HEK293 (cell line): ENCODE results near the gene TXLNA.
"Not testable (repeated sequence)": the region's sequence is repeated elsewhere in the genome, so short reads cannot be mapped to it uniquely, and the experiment has no call there.

Experiments
- CTCF ChIA-PET: fragments of 350-600 bp; formaldehyde crosslinking; extraction: SDS; loops from one replicate; lab custom pipeline; 2021; ENCODE audit warnings: antibody characterized with exemption; lab: Yijun Ruan, JAX
- POLR2A ChIA-PET: fragments of 300-600 bp; formaldehyde crosslinking; extraction: SDS; loops from one replicate; lab custom pipeline; 2020; ENCODE audit warnings: antibody characterized with exemption, inconsistent platforms; lab: Yijun Ruan, JAX
- H3K27ac ChIP-seq: fragments of 200-500 bp; sonication (Bioruptor generic); 2 replicates; pipeline ENCODE4 v1.5.1; 2014; ENCODE audit warnings: low read depth, low read length, control low read depth, inconsistent platforms; ENCODE audit errors: extremely low read depth
- H3K36me3 ChIP-seq, 2 experiments: fragments of 200-500 bp in 1 of 2; sonication (Bioruptor generic) in 1 of 2; 1 replicate in 1 of 2; 2 replicates in 1 of 2; pipeline ENCODE4 v1.5.1; 2014 to 2017; ENCODE audit warnings: inconsistent platforms in 2 of 2, low read length in 2 of 2; ENCODE audit not compliant: control insufficient read depth in 2 of 2, insufficient read depth in 1 of 2
- H3K4me1 ChIP-seq: fragments of 200-500 bp; sonication (Bioruptor generic); 2 replicates; pipeline ENCODE4 v1.5.1; 2014; ENCODE audit warnings: mild to moderate bottlenecking, low read length, inconsistent platforms; ENCODE audit not compliant: control insufficient read depth, insufficient read depth
- H3K4me3 ChIP-seq: 2 replicates; pipeline ENCODE4 v1.5.1; 2011; ENCODE audit warnings: low read depth, mild to moderate bottlenecking, control low read depth, low read length, moderate library complexity
- H3K9me3 ChIP-seq: fragments of 200-500 bp; sonication (Bioruptor generic); 2 replicates; pipeline ENCODE4 v1.5.1; 2014; ENCODE audit warnings: low read depth, low read length, inconsistent platforms; ENCODE audit not compliant: control insufficient read depth, insufficient read depth
- OVOL3 ChIP-seq: fragments of 450-650 bp; formaldehyde crosslinking; IDR thresholded peaks from 2 replicates; pipeline ENCODE4 v1.5.1; 2016; ENCODE audit warnings: missing biosample characterization, missing genetic modification characterization
- PRDM10 ChIP-seq: fragments of 450-650 bp; formaldehyde crosslinking; IDR thresholded peaks from 2 replicates; pipeline ENCODE4 v1.5.1; 2016; ENCODE audit warnings: missing biosample characterization, missing genetic modification characterization
- PRDM6 ChIP-seq: fragments of 450-650 bp; formaldehyde crosslinking; IDR thresholded peaks from 2 replicates; pipeline ENCODE4 v1.5.1; 2017; ENCODE audit warnings: missing biosample characterization, missing genetic modification characterization
- YY2 ChIP-seq: fragments of 450-650 bp; formaldehyde crosslinking; IDR thresholded peaks from 2 replicates; pipeline ENCODE4 v1.5.1; 2016; ENCODE audit warnings: missing biosample characterization, missing genetic modification characterization
- ZFP41 ChIP-seq: fragments of 450-650 bp; formaldehyde crosslinking; IDR thresholded peaks from 2 replicates; pipeline ENCODE4 v1.5.1; 2016; ENCODE audit warnings: missing biosample characterization, missing genetic modification characterization, borderline replicate concordance
- ZNF555 ChIP-seq: fragments of 450-650 bp; formaldehyde crosslinking; conservative IDR thresholded peaks from 2 replicates; pipeline ENCODE4 v1.5.1; 2017; ENCODE audit warnings: missing biosample characterization, mild to moderate bottlenecking, missing genetic modification characterization, inconsistent platforms
- ZNF610 ChIP-seq: fragments of 450-650 bp; formaldehyde crosslinking; IDR thresholded peaks from 2 replicates; pipeline ENCODE4 v1.5.1; 2016; ENCODE audit warnings: missing biosample characterization, missing genetic modification characterization, borderline replicate concordance
- ZNF785 ChIP-seq: fragments of 450-650 bp; formaldehyde crosslinking; IDR thresholded peaks from 2 replicates; pipeline ENCODE4 v1.5.1; 2016; ENCODE audit warnings: missing biosample characterization, missing genetic modification characterization

TXLNA gene

GRCh38 chr1:32159189-32159588 is 20.3 kb upstream of the TXLNA start:
- Histone ChIP-seq H3K4me1 (no peaks in the 10 kb centered on the region), H3K9me3 (no peaks in the 10 kb centered on the region), H3K4me3 (no peak overlapping the region), H3K36me3 (peaks cover 59 to 95% of the 10 kb centered on the region in 2 experiments), H3K27ac (no peak overlapping the region)
- ChIA-PET CTCF (no interaction called here), POLR2A (interaction anchor here (1.3 kb wide), 1 partner anchor 51 kb away, joined by 3 read pairs; the partner anchor contains the start of gene KPNA6)
- TF ChIP-seq ZNF555 (tag by site-specific recombination) (no peak), YY2 (tag by site-specific recombination) (no peak), OVOL3 (tag by site-specific recombination) (no peak)

GRCh38 chr1:32163405-32163804 is 16.1 kb upstream of the TXLNA start:
- Histone ChIP-seq H3K36me3 (peaks cover 53 to 91% of the 10 kb centered on the region in 2 experiments), H3K4me1 (no peaks in the 10 kb centered on the region), H3K27ac (no peak overlapping the region), H3K4me3 (no peak overlapping the region), H3K9me3 (no peaks in the 10 kb centered on the region)
- CTCF ChIA-PET = no interaction called here
- POLR2A ChIA-PET = no interaction called here
- TF ChIP-seq PRDM6 (no peak), ZNF785 (no peak), ZFP41 (tag by site-specific recombination) (no peak)
- TF ChIP-seq, all 188 proteins: peak for 0

GRCh38 chr1:32165633-32166032 is 13.8 kb upstream of the TXLNA start:
- CTCF ChIA-PET = interaction anchor here (0.7 kb wide), 1 partner anchor 149 kb away, joined by 3 read pairs; no protein-coding TSS in a partner anchor
- POLR2A ChIA-PET, H3K9me3 ChIP-seq, H3K4me1 ChIP-seq, H3K27ac ChIP-seq, H3K4me3 ChIP-seq: not testable (repeated sequence)
- H3K36me3 ChIP-seq = peaks cover 46 to 87% of the 10 kb centered on the region in 2 experiments

GRCh38 chr1:32170991-32171390 is 8.5 kb upstream of the TXLNA start:
- TF ChIP-seq ZNF610 (tag by site-specific recombination) (no peak), PRDM10 (tag by site-specific recombination) (peak; percentile 65)
- Histone ChIP-seq H3K9me3 (no peaks in the 10 kb centered on the region), H3K4me1 (no peaks in the 10 kb centered on the region), H3K36me3 (peaks cover 29 to 85% of the 10 kb centered on the region in 2 experiments), H3K27ac (no peak overlapping the region), H3K4me3 (no peak overlapping the region)
- CTCF ChIA-PET = no interaction called here
- POLR2A ChIA-PET = no interaction called here
